ENCODE results near the gene BTBD1.

Gene BTBD1

GRCh38 chr15:82971218-82971984 is 95.7 kb downstream of the BTBD1 start:
- no peaks in the 10 kb centered on the region for H3K27me3 ChIP-seq
- no peaks in the 10 kb centered on the region for H3K36me3 ChIP-seq
- peaks cover 17% of the 10 kb centered on the region for H3K4me1 ChIP-seq
- no peak for TF ChIP-seq CTCF (IDR thresholded peaks at IDR 0.05; ENCODE audit: low read depth, low read length)
- no peaks in the 10 kb centered on the region for H3K9me3 ChIP-seq
- no peak for DNase-seq
- H3K4me3 ChIP-seq (ENCODE audit: low read depth, low read length) = no peak overlapping the region

GRCh38 chr15:82970696-82971095 is 96.4 kb downstream of the BTBD1 start:
- Histone ChIP-seq H3K36me3 (no peaks in the 10 kb centered on the region), H3K9me3 (no peaks in the 10 kb centered on the region), H3K27me3 (no peaks in the 10 kb centered on the region), H3K4me1 (peaks cover 17% of the 10 kb centered on the region), H3K4me3 (ENCODE audit: low read depth, low read length) (no peak overlapping the region)
- DNase-seq = no peak
- TF ChIP-seq CTCF (IDR thresholded peaks at IDR 0.05; ENCODE audit: low read depth, low read length) = no peak

GRCh38 chr15:82970078-82970686 is 96.9 kb downstream of the BTBD1 start:
- Histone ChIP-seq H3K36me3 (no peaks in the 10 kb centered on the region), H3K4me1 (peaks cover 17% of the 10 kb centered on the region), H3K9me3 (no peaks in the 10 kb centered on the region), H3K27me3 (no peaks in the 10 kb centered on the region), H3K4me3 (ENCODE audit: low read depth, low read length) (no peak overlapping the region)
- peak; percentile 17 for DNase-seq
- TF ChIP-seq CTCF (IDR thresholded peaks at IDR 0.05; ENCODE audit: low read depth, low read length) = no peak

- Histone ChIP-seq H3K36me3 (no peaks in the 10 kb centered on the region), H3K4me1 (peaks cover 17% of the 10 kb centered on the region), H3K27me3 (no peaks in the 10 kb centered on the region), H3K4me3 (ENCODE audit: low read depth, low read length) (no peak overlapping the region), H3K9me3 (no peaks in the 10 kb centered on the region)
- no peak for DNase-seq
- no peak for TF ChIP-seq CTCF (IDR thresholded peaks at IDR 0.05; ENCODE audit: low read depth, low read length)
These were observed 97.7 kb downstream of the BTBD1 start for GRCh38 chr15:82969353-82969752.

GRCh38 chr15:82968066-82968465 is 99.0 kb downstream of the BTBD1 start:
- no peaks in the 10 kb centered on the region for H3K27me3 ChIP-seq
- no peak for DNase-seq
- TF ChIP-seq CTCF (IDR thresholded peaks at IDR 0.05; ENCODE audit: low read depth, low read length) = no peak
- no peaks in the 10 kb centered on the region for H3K9me3 ChIP-seq
- H3K36me3 ChIP-seq = no peaks in the 10 kb centered on the region
- H3K4me1 ChIP-seq = peaks cover 17% of the 10 kb centered on the region
- H3K4me3 ChIP-seq (ENCODE audit: low read depth, low read length) = no peak overlapping the region

GRCh38 chr15:82966671-82967071 is 100.4 kb downstream of the BTBD1 start:
- H3K9me3 ChIP-seq = no peaks in the 10 kb centered on the region
- H3K4me1 ChIP-seq = peaks cover 15% of the 10 kb centered on the region
- H3K27me3 ChIP-seq = no peaks in the 10 kb centered on the region
- no peak for DNase-seq
- TF ChIP-seq CTCF (IDR thresholded peaks at IDR 0.05; ENCODE audit: low read depth, low read length) = no peak
- no peak overlapping the region for H3K4me3 ChIP-seq (ENCODE audit: low read depth, low read length)
- H3K36me3 ChIP-seq = no peaks in the 10 kb centered on the region
